PC-3 (cell line): ENCODE results near the gene PDLIM1. TPM values are rescaled to one million over a fixed set of nuclear protein-coding genes. Genes with fewer than 3 reads are reported as not detected.
"Not testable (repeated sequence)": the region's sequence is repeated elsewhere in the genome, so short reads cannot be mapped to it uniquely, and the experiment has no call there.

Experiments used
- ATAC-seq: fragments of 200-7000 bp; cut with Tn5 transposase; 2 replicates; pipeline ENCODE4 v1.9.1; 2020; ENCODE audit warnings: mild to moderate bottlenecking, moderate library complexity
- BruUV-seq: library from RNA; stranded (reverse); fragments of 400-500 nt; replicated peaks from 2 replicates; lab custom pipeline; 2021; lab: Mats Ljungman, UMichigan
- CTCF ChIA-PET: fragments of 300-600 bp; sonication (Branson Sonifier 250); formaldehyde crosslinking; loops from one replicate; lab custom pipeline; 2022; ENCODE audit warnings: antibody characterized with exemption; lab: Charles Lee
- POLR2A ChIA-PET: fragments of 300-600 bp; sonication (Branson Sonifier 250); formaldehyde crosslinking; loops from one replicate; lab custom pipeline; 2022; ENCODE audit warnings: antibody characterized with exemption; ENCODE audit not compliant: unreplicated experiment; lab: Charles Lee
- DNase-seq: peaks from one replicate; pipeline ENCODE4 v3.0.0-alpha.2; 2015
- H2AFZ ChIP-seq: fragments of 300-600 bp; sonication (generic); 2 replicates; pipeline ENCODE4 v1.6.0; 2016; ENCODE audit warnings: antibody characterized with exemption, low read length
- H3F3A ChIP-seq: fragments of 300-600 bp; sonication (generic); one replicate; pipeline ENCODE4 v1.6.0; 2017; ENCODE audit warnings: antibody characterized with exemption, low read length, control low read depth, mild to moderate bottlenecking; ENCODE audit not compliant: unreplicated experiment
- H3K27ac ChIP-seq: fragments of 300-600 bp; sonication (generic); 2 replicates; pipeline ENCODE4 v1.5.1; 2016; ENCODE audit warnings: mild to moderate bottlenecking, low read length
- H3K27me3 ChIP-seq: fragments of 300-600 bp; sonication (generic); 2 replicates; pipeline ENCODE4 v1.6.1; 2016; ENCODE audit warnings: low read length, mixed read lengths
- H3K36me3 ChIP-seq: fragments of 300-600 bp; sonication (generic); 2 replicates; pipeline ENCODE4 v1.6.1; 2016; ENCODE audit warnings: low read depth, mixed run types, low read length, mixed read lengths
- H3K4me1 ChIP-seq: fragments of 300-600 bp; sonication (generic); 2 replicates; pipeline ENCODE4 v1.5.1; 2016; ENCODE audit warnings: low read length; ENCODE audit not compliant: insufficient read depth
- H3K4me2 ChIP-seq: fragments of 300-600 bp; sonication (generic); 2 replicates; pipeline ENCODE4 v1.6.0; 2016; ENCODE audit warnings: low read length
- H3K4me3 ChIP-seq: fragments of 300-600 bp; sonication (generic); 2 replicates; pipeline ENCODE4 v1.5.1; 2016; ENCODE audit warnings: mild to moderate bottlenecking, low read length, mixed read lengths
- H3K79me2 ChIP-seq: fragments of 300-600 bp; sonication (generic); 2 replicates; pipeline ENCODE4 v1.6.1; 2017; ENCODE audit warnings: low read length, mixed read lengths
- H3K9ac ChIP-seq: fragments of 300-600 bp; sonication (generic); 2 replicates; pipeline ENCODE4 v1.6.0; 2016; ENCODE audit warnings: mild to moderate bottlenecking, low read length
- H3K9me2 ChIP-seq: fragments of 300-600 bp; sonication (generic); replicated peaks from 2 replicates; pipeline ENCODE4 v1.6.1; 2016; ENCODE audit warnings: mixed run types, low read length, mixed read lengths
- H3K9me3 ChIP-seq: fragments of 300-600 bp; sonication (generic); 2 replicates; pipeline ENCODE4 v1.6.1; 2016; ENCODE audit warnings: low read length, mixed read lengths
- H4K20me1 ChIP-seq: fragments of 300-600 bp; sonication (generic); 2 replicates; pipeline ENCODE4 v1.6.1; 2016; ENCODE audit warnings: low read length, mixed read lengths
- CTCF ChIP-seq: fragments of 300-600 bp; sonication (generic); conservative IDR thresholded peaks from 2 replicates; pipeline ENCODE4 v1.5.1; 2017; ENCODE audit warnings: antibody characterized with exemption, low read depth, mild to moderate bottlenecking, low read length
- EZH2 ChIP-seq: fragments of 300-600 bp; sonication (generic); IDR thresholded peaks from one replicate; pipeline ENCODE4 v1.6.1; 2017; ENCODE audit warnings: antibody characterized with exemption, mild to moderate bottlenecking, low read length; ENCODE audit not compliant: unreplicated experiment
- EZH2phosphoT487 ChIP-seq: fragments of 300-600 bp; sonication (generic); IDR thresholded peaks from 2 replicates; pipeline ENCODE4 v1.6.1; 2018; ENCODE audit warnings: mild to moderate bottlenecking, antibody characterized with exemption, low read length, borderline replicate concordance
- intact Hi-C: fragments of 100-400 bp; cut with micrococcal nuclease; formaldehyde crosslinking; loops from 2 replicates; pipeline ENCODE4 v1.9.0; 2023
- total RNA-seq: library from RNA; depleted of rRNA; stranded (reverse); fragments of >200 nt; gene quantifications from 2 replicates; pipeline ENCODE4 v1.2.3, GENCODE V29; 2014

Gene PDLIM1
- total RNA-seq, 1 experiment from 2014 or later = 28.2 TPM

DNA sequence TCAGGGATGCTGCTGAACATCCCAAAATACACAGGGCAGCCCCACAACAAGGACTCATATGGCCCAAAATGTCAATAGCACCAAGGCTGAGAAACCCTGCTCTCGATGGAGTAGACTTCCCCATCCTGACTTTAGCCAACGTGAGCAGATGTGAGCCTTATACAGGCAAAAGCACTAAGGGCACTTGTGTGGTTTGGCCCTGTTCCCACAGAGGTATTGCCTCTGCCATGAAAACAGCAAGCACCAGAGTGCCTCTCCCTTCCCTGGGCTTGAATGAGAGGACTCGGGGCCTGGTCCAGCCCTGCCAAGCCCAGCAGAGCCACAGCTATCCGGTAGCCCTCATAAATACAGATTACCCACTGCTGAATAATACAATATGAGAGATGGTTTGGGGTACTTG lies 49.3 kb downstream of the PDLIM1 start:
- H3K79me2 ChIP-seq = no peaks in the 10 kb centered on the region
- H3K9me2 ChIP-seq = no peaks in the 10 kb centered on the region
- no TSS peak for BruUV-seq
- peaks cover 1% of the 10 kb centered on the region for H3F3A ChIP-seq
- POLR2A ChIA-PET = no interaction called here
- no peak overlapping the region for H2AFZ ChIP-seq
- peaks cover 35% of the 10 kb centered on the region for H3K36me3 ChIP-seq
- DNase-seq (no peak), ATAC-seq (no peak)
- H3K27me3 ChIP-seq = no peaks in the 10 kb centered on the region
- intact Hi-C loops = loop anchor here (10.0 kb wide), 1 partner anchor 57 kb away; no protein-coding TSS in a partner anchor
- no peaks in the 10 kb centered on the region for H4K20me1 ChIP-seq
- no peak overlapping the region for H3K27ac ChIP-seq
- CTCF ChIA-PET = no interaction called here
- no peak overlapping the region for H3K9ac ChIP-seq
- TF ChIP-seq CTCF = no peak
- TF ChIP-seq EZH2 = no peak
- no peak for TF ChIP-seq EZH2phosphoT487
- no peak overlapping the region for H3K4me2 ChIP-seq
- H3K4me3 ChIP-seq = no peak overlapping the region
- no peaks in the 10 kb centered on the region for H3K9me3 ChIP-seq
- peaks cover 28% of the 10 kb centered on the region for H3K4me1 ChIP-seq

GRCh38 chr10:95240811-95241210 lies 50.0 kb downstream of the PDLIM1 start:
- BruUV-seq = no TSS peak
- CTCF ChIA-PET = no interaction called here
- POLR2A ChIA-PET = no interaction called here
- no peaks in the 10 kb centered on the region for H4K20me1 ChIP-seq
- no peak overlapping the region for H3K27ac ChIP-seq
- no peak overlapping the region for H3K9ac ChIP-seq
- no peak overlapping the region for H2AFZ ChIP-seq
- intact Hi-C loops = loop anchor here (10.0 kb wide), 1 partner anchor 56 kb away; no protein-coding TSS in a partner anchor
- peaks cover 29% of the 10 kb centered on the region for H3K36me3 ChIP-seq
- no peak overlapping the region for H3K4me3 ChIP-seq
- no peaks in the 10 kb centered on the region for H3K27me3 ChIP-seq
- TF ChIP-seq CTCF (no peak), EZH2phosphoT487 (no peak), EZH2 (no peak)
- no peak for DNase-seq
- H3K79me2 ChIP-seq = no peaks in the 10 kb centered on the region
- H3K4me2 ChIP-seq = no peak overlapping the region
- peaks cover 34% of the 10 kb centered on the region for H3K4me1 ChIP-seq
- no peak for ATAC-seq
- no peaks in the 10 kb centered on the region for H3K9me2 ChIP-seq
- H3K9me3 ChIP-seq = no peaks in the 10 kb centered on the region
- H3F3A ChIP-seq = peaks cover 6% of the 10 kb centered on the region

DNA sequence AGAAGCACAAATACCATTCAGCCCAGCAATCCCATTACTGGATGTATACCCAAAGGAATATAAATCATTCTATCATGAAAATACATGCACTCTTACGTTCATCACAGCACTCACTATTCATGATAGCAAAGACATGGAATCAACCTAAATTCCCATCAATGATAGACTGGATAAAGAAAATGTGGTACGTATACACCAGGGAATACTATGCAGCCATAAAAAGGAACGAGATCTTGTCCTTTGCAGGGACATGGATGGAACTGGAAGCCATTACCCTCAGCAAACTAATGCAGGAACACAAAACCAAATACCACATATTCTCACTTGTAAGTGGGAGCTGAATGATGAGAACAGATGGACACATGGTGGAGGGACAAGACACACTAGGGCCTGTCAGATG lies 50.7 kb downstream of the PDLIM1 start:
- H3K4me2 ChIP-seq, H3F3A ChIP-seq, H3K79me2 ChIP-seq, ATAC-seq, CTCF ChIA-PET, H3K27me3 ChIP-seq, H3K9me2 ChIP-seq, H3K9me3 ChIP-seq, H3K27ac ChIP-seq, H3K4me3 ChIP-seq, H2AFZ ChIP-seq, H3K9ac ChIP-seq, POLR2A ChIA-PET, BruUV-seq, H4K20me1 ChIP-seq, DNase-seq: not testable (repeated sequence)
- intact Hi-C loops = loop anchor here (10.0 kb wide), 1 partner anchor 55 kb away; no protein-coding TSS in a partner anchor
- Histone ChIP-seq H3K36me3 (peaks cover 22% of the 10 kb centered on the region), H3K4me1 (peaks cover 41% of the 10 kb centered on the region)
